Amygdala (tissue), 56 donors: Measurements from ENCODE around the gene ARID1B.
A peak's percentile ranks its signal among the peaks of the same experiment; 100 is the strongest.

ENCODE experiments used
- DNase-seq, 56 donors: peaks; one replicate each; lab custom pipeline; 2025; lab: John Stamatoyannopoulos, UW

The ARID1B gene

GRCh38 chr6:156897907-156898531 is 120.8 kb downstream of the ARID1B start:
- no peak for DNase-seq

GRCh38 chr6:156899071-156899470 is 121.9 kb downstream of the ARID1B start:
- no peak for DNase-seq

- no peak for DNase-seq
Observed at GRCh38 chr6:156899532-156900135, 122.5 kb downstream of the ARID1B start.

DNA sequence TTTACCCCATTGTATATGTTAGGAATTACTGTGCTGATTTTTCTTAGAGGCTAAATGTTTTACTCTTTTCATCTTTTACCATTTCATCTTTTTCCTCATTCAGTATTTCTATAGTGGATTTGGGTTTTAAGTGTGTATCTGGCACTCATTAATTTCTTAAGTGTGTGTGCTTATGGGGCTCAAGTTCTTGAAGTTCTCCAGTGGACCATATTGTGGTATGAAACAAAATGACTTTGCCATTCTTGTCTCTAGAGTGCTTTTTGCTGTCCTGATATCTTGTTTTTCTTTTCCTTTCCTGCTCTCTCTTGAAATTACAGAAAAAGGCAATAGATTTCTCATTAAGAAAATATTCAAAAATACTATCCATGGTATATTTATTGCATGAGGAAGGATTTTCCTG is 123.1 kb downstream of the ARID1B start:
- no peak for DNase-seq

GRCh38 chr6:156901309-156902019 is 124.3 kb downstream of the ARID1B start:
- no peak for DNase-seq

DNA sequence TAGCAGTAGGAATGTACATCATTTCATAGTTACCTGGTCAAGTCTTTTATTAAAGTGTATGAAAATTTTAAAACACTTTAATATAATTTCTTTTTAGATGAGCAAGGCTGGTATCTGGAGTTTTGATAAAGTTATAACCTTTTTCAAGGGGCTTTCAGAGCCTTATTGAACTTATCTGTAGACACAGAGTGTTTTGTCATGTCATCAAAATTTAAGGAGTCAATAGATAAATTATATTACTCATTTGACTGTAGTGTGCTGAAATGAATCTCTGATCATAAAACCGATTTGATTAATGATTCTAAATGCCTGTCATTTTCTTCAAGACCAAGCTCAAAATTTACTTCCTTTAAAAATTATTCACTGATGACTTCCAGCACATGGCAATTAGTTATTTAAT is 125.6 kb downstream of the ARID1B start:
- DNase-seq = no peak

DNA sequence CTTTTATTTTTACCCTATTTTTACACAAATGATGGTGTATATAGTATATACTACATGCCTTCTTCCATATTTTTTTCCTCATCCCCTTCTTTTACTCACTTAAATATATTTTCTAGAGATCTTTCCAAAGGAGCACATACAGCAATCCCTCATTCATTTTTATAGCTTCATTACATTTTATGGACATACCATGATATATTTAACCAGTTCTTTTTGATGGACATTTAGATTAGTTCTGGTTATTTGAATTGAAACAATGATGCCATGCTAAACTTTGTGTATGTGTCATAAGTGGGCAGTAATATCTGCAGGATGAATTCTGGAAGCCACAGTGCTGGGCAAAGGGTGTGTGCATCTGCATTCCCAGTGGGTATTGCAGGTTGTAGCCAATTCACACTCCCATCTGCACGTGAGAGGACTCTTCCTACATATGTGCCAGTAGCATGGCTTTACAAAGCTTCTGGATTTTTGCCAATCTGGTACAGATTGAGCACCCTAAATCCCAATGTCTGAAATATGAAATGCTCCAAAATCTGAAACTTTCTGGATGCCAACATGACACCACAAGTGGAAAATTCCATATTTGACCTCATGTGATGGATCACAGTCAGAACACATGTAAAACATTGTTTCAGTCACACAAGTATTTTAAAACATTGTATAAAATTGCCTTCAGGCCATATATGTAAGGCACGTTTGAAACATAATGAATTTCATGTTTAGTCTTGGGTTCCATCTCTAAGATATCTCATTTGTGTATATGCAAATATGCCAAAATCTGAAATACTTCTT is 127.2 kb downstream of the ARID1B start:
- DNase-seq = no peak

- no peak for DNase-seq
Observed at GRCh38 chr6:156905801-156906200, 128.6 kb downstream of the ARID1B start.

DNA sequence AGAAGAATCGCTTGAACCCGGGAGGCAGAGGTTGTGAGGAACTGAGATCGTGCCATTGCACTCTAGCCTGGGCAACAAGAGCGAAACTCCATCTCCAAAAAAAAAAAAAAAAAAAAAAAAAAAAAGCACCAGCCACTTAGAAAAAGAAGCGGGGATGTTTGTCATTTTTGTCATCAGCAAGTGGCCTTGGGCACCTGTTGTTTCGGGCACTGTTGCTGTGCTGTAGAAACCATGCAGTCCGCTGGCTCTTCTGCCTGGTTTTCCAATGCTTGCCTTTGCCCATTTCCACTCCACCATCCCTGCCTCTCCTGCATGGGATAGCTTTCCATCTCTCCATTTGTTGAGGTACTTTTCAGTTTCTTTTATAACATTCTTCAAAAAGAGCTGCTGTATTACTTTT is 129.3 kb downstream of the ARID1B start:
- DNase-seq = no peak

DNA sequence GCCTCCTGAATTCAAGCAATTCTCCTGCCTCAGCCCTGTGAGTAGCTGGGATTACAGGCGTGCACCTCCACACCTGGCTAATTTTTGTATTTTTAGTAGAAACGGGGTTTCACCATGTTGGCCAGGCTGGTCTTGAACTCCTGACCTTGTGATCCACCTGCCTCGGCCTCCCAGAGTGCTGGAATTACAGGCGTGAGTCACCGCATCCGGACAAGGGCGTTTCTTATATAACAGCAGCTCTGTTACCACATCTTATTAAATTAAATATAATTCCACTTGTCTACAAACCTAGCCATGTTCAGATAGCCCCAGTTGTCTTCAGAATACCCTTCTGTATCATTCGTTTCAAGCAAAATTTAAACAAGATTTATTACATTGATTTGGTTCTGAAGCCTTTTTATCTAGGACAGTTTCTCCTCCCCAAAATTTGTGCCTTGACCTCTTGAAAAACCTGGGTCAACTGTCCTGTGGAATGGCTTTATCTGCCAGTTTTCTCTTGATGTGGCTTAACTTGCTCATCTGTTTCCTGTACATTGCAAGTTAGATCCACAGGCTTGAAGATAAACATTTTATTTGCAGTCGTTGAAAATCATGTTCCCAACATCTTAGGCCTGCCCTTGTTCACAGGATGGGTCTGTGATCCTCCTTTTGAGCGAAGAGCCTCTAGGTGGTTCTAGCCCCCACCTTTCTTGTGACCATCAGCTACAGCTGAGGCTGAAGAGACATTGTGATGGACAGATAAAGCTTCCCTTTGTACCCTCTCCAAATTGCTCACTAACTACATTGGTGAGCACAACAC is 132.2 kb downstream of the ARID1B start:
- no peak for DNase-seq

- no peak for DNase-seq
Observed at GRCh38 chr6:156910011-156910334, 132.8 kb downstream of the ARID1B start.

- no peak for DNase-seq
Observed at GRCh38 chr6:156910938-156911337, 133.8 kb downstream of the ARID1B start.

DNA sequence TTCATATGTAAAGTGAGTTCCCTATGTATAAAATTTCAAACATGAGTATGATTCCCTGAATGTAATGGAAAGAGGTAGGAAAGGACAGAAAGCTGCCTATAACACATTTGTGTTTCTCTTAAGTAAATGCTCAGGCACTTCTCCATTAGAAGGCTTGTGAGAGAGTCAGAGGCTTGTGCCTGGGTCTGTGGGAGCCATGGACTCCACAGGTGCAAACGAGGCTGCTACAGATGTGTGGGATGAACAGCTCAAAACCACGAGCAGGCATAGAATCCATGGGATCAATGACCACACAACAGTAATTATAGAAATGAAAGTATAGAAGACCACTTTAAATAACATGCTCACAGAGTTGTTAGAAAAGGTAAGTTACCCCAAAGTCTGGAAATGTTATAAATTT is 134.4 kb downstream of the ARID1B start:
- DNase-seq = no peak

DNA sequence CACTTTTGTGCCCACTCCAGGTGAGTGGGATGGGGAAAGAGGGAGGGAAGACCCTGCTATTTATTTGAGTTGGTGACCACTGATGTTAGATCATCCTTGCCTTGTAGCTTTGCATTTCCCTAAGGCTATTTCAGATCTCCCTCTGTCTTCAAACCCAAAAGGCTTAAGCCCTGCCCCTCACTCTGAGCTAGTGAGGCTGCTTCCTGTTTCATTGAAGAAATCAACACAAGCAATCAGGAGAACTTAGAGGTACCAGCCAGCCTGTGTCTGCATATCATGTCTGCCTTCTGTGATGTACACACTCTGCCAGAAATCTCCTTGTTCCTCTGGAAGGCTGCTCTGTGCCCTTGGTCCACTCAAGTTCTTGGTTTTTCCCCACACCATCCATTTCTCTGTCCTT is 135.3 kb downstream of the ARID1B start:
- peak in 1 of 56 donors; percentile 22 for DNase-seq

DNA sequence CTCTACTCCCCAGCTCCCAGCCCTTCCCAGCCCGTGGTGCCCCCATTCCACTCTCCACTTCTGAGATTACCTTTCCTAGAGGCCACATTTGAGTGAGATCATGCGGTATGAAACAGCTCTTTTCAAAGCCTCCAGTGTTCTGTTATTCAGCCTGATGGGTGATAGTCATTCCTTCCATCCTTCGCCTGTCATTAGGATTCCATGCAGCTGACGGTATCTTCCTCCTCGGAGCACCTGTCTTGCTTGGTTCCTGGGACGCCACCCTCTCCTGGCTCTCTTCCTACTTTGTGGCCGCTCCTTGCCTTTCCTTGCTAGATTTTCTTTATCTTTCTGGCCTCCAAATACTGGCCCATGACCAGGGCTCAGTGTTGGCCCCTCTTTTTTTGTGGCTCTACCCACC is 137.0 kb downstream of the ARID1B start:
- no peak for DNase-seq

- DNase-seq = no peak
Observed at GRCh38 chr6:156916130-156916801, 139.1 kb downstream of the ARID1B start.

DNA sequence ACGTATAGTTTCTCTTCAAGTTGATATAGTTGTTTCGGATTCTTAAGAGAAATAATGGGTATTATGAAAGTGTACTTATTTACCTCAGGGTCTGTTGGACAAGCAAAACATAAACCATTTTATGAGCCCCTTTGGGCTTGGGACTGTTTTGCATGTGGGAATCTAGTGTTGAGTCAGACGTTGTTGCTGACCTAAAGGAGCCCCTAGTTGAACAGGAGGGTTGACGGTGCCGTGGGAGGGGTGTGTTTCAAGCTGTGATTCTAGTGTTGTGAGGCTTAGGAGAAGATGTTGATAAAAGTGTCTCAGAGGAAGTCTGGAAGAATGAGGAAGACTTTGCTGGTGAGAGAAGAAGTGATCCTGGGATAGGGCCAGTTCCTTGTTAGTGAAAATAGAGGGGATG is 140.0 kb downstream of the ARID1B start:
- no peak for DNase-seq

DNA sequence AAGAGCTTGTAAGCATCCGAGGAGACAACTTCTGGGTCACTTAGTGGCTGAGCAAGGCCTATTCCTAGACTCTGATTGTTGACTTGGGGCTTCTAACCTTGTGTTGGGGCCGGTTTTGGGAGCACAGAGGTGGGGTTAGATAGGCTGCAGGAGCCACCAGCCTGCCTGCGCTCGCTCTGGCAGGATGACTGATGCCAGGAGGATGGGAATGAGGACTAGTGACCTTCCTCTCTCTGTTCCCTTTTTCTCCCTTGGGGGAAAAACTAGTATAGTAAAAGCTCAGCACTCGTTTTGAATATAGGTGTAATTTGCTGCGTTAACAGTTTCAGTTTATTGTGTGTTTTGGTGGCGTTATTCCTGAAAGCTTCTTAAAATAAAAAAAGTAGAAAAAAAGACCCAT is 141.5 kb downstream of the ARID1B start:
- no peak for DNase-seq

GRCh38 chr6:156919370-156919769 is 142.2 kb downstream of the ARID1B start:
- DNase-seq = no peak

GRCh38 chr6:156919814-156920369 is 142.7 kb downstream of the ARID1B start:
- no peak for DNase-seq
